ENCODE data around the gene FUCA2. TPM values are rescaled to one million over a fixed set of nuclear protein-coding genes. Genes with fewer than 3 reads are reported as not detected.

FUCA2 gene
- total RNA-seq, 1 experiment from 2014 or later, result 53.8 TPM

Small RNA genes within 50 kb of the gene (small RNA-seq; reads per million reads assigned to genes)
- gene RNA5SP221, result 0.50 reads per million

Other genes starting within 250 kb of the FUCA2 start
- 4.1 and 4.2 TPM in 2 replicates for gene ADAT2, start 61.0 kb downstream of the FUCA2 start, total RNA-seq (2014; rRNA removed; shearing (Covaris generic))
- 10.5 and 17.0 TPM in 2 replicates for gene PEX3, start 60.9 kb downstream of the FUCA2 start, total RNA-seq (2014; rRNA removed; shearing (Covaris generic))
- 10.2 and 11.8 TPM in 2 replicates for gene PHACTR2, start 166.2 kb upstream of the FUCA2 start, total RNA-seq (2014; rRNA removed; shearing (Covaris generic))

All from HT-29 (cell line).